NCI-H1048 (cell line): Measurements from ENCODE around the gene DAAM1.

Source experiments
- DNase-seq: peaks from one replicate; lab custom pipeline; 2025; lab: John Stamatoyannopoulos, UW

DAAM1 gene

GRCh38 chr14:59341858-59342477, 153.5 kb downstream of the DAAM1 start:
- no peak for DNase-seq

GRCh38 chr14:59342516-59343484, 154.3 kb downstream of the DAAM1 start:
- no peak for DNase-seq

GRCh38 chr14:59343585-59343984, 155.1 kb downstream of the DAAM1 start:
- no peak for DNase-seq

- DNase-seq, result no peak
These were observed 155.5 kb downstream of the DAAM1 start for GRCh38 chr14:59344016-59344415.

GRCh38 chr14:59344691-59345455, 156.4 kb downstream of the DAAM1 start:
- DNase-seq, result no peak

GRCh38 chr14:59346329-59346728, 157.9 kb downstream of the DAAM1 start:
- no peak for DNase-seq

- no peak for DNase-seq
These were observed 158.5 kb downstream of the DAAM1 start for GRCh38 chr14:59346796-59347510.

- no peak for DNase-seq
These were observed 159.0 kb downstream of the DAAM1 start for GRCh38 chr14:59347511-59347900.

- DNase-seq, result no peak
These were observed 159.4 kb downstream of the DAAM1 start for GRCh38 chr14:59347915-59348314.

GRCh38 chr14:59349258-59349701, 160.8 kb downstream of the DAAM1 start:
- DNase-seq, result no peak

- no peak for DNase-seq
These were observed 164.5 kb downstream of the DAAM1 start for GRCh38 chr14:59352961-59353360.

- DNase-seq, result no peak
These were observed 166.2 kb downstream of the DAAM1 start for GRCh38 chr14:59354666-59355065.

- DNase-seq, result no peak
These were observed 166.6 kb downstream of the DAAM1 start for GRCh38 chr14:59355091-59355490.

GRCh38 chr14:59356312-59356711, 167.8 kb downstream of the DAAM1 start:
- no peak for DNase-seq

- DNase-seq, result no peak
These were observed 168.3 kb downstream of the DAAM1 start for GRCh38 chr14:59356767-59357166.

GRCh38 chr14:59358102-59358501, 169.6 kb downstream of the DAAM1 start:
- no peak for DNase-seq

GRCh38 chr14:59358784-59359183, 170.3 kb downstream of the DAAM1 start:
- DNase-seq, result no peak

- DNase-seq, result peak; percentile 19
These were observed 171.1 kb downstream of the DAAM1 start for GRCh38 chr14:59359431-59360124.

- DNase-seq, result no peak
These were observed 171.8 kb downstream of the DAAM1 start for GRCh38 chr14:59360233-59360632.

GRCh38 chr14:59360923-59361794, 172.7 kb downstream of the DAAM1 start:
- DNase-seq, result no peak
